Testis (tissue), 3 donors: ENCODE results near the gene MEIKIN. TPM values are rescaled to one million over a fixed set of nuclear protein-coding genes. Genes with fewer than 3 reads are reported as not detected.

Source experiments
- DNase-seq: peaks from one replicate; pipeline ENCODE4 v3.0.0-alpha.2; 2019
- H3K27ac ChIP-seq, 2 donors: fragments of 200-600 bp; sonication (generic); one replicate each; pipeline ENCODE4 v1.5.1; 2019
- H3K27me3 ChIP-seq: fragments of 200-600 bp; sonication (generic); one replicate; pipeline ENCODE4 v1.5.1; 2019
- H3K36me3 ChIP-seq: fragments of 200-600 bp; sonication (generic); one replicate; pipeline ENCODE4 v1.5.1; 2017; ENCODE audit warnings: low read depth; ENCODE audit errors: missing control alignments
- H3K4me1 ChIP-seq: fragments of 200-600 bp; sonication (generic); one replicate; pipeline ENCODE4 v1.5.1; 2019
- H3K4me3 ChIP-seq, 2 donors: fragments of 200-600 bp; sonication (generic); one replicate each; pipeline ENCODE4 v1.5.1; 2017 to 2019
- H3K9me3 ChIP-seq: fragments of 200-600 bp; sonication (generic); one replicate; pipeline ENCODE4 v1.5.1; 2017
- CTCF ChIP-seq, 3 experiments: fragments of 450-650 bp in 2 of 3; fragments of 200-600 bp in 1 of 3; sonication (generic) in 1 of 3; IDR thresholded peaks; one replicate each; pipeline ENCODE4 v1.5.1; 2016 to 2019; ENCODE audit warnings: antibody characterized with exemption in 3 of 3, mild to moderate bottlenecking in 2 of 3, moderate library complexity in 1 of 3
- POLR2A ChIP-seq: fragments of 450-650 bp; IDR thresholded peaks from one replicate; pipeline ENCODE4 v1.6.1; 2017; ENCODE audit warnings: antibody characterized with exemption, mild to moderate bottlenecking, moderate library complexity
- WGBS, 2 donors: methylation state at CpG; one replicate each; pipeline ENCODE4 v1.1.5; 2018; 5-methylcytosine and 5-hydroxymethylcytosine counted together
- intact Hi-C: fragments of 100-400 bp; cut with DNase I; formaldehyde crosslinking; loops from one replicate; pipeline ENCODE4 v1.15.1; 2023; ENCODE audit warnings: low total_unique reads
- polyA plus RNA-seq: library from polyadenylated mRNA; stranded (reverse); fragments of 350-450 nt; fragmentation: Illumina TruSeq; extraction: RNeasy Lipid Tissue Mini Kit (QIAGEN cat#74804); gene quantifications from one replicate; pipeline ENCODE4 v1.2.3, GENCODE V29; 2014; ENCODE audit warnings: low read depth, low replicate concordance; ENCODE audit not compliant: insufficient read depth
- total RNA-seq, 2 donors: library from RNA; depleted of rRNA; stranded (reverse); fragments of >200 nt; gene quantifications; one replicate each; pipeline ENCODE4 v1.2.3, GENCODE V29; 2016

The MEIKIN gene
- total and polyA plus RNA-seq, 3 donors from 2014 or later = 13.6 to 27.0 (median 15.1) TPM

DNA sequence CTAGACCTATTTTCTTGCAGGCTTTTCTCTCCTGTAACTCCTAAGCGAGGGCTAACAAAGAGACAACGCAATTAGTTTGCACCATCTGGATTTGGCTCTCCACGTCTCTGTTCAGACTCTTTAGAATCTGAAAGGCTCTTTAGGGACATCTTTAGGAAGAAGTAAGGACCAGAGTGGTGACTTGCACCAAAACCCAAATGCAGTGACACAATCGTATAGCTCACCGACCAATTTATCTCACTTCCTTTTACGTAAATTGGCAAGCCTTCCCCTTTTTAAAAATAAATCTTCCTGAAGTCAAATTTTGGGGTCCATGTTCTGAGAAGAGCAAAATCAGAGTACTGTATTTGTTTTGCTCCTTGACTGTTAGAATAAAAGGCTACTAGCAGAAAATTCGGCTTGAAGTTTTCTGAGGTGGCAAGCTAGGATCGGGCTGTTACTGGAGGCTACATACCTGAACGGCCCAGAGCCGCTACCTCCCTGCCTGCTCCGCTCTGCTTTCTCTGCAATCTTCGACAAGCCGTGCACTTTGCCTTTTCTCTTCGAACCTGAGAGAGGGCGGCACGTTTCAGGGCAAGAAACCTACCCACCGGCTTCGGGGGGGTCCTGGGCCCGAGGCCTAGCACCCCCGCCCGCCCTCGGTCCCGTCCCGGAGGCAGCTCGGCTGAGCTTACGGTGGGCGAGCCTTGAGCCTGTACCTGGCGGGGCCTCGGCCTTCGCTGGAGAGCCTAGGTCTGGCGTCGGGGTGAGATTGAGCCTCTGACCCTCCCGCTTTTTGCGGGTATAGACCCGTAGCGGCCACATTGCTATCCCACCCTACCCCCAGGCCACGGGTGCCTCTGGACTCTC lies 537 bp downstream of the MEIKIN start:
- no peaks in the 10 kb centered on the region for H3K36me3 ChIP-seq
- DNase-seq = peak; percentile 24
- peak overlapping the region; percentile 34 to 52 for H3K4me3 ChIP-seq
- no peaks in the 10 kb centered on the region for H3K4me1 ChIP-seq
- H3K27me3 ChIP-seq = no peaks in the 10 kb centered on the region
- peak overlapping the region; percentile 24 to 66 for H3K27ac ChIP-seq
- intact Hi-C loops = no loop called here
- whole genome bisulfite sequencing, 2 donors = 55 to 68% methylated on average over 35 to 37 of the region's 37 CpGs
- no peaks in the 10 kb centered on the region for H3K9me3 ChIP-seq
- TF ChIP-seq CTCF (IDR thresholded peaks at IDR 0.05) = no peak
- TF ChIP-seq POLR2A = no peak

DNA sequence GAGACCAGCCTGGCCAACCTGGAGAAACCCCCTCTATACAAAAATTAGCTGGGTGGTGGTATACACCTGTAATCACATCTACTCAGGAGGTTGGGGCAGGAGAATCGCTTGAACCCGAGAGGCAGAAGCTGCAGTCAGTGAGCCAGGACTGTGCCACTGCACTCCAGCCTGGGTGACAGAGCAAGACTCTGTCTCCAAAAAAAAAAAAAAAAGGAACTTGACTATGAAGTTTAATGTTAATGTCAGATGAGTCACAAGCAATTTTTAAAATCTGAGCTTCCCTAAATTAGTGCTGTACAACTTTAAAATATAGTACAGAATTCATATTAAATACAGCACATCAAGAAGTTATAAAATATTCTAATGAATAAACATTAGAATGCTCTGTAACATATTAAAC lies 1.5 kb downstream of the MEIKIN start:
- Histone ChIP-seq H3K36me3 (no peaks in the 10 kb centered on the region), H3K4me1 (no peaks in the 10 kb centered on the region), H3K9me3 (no peaks in the 10 kb centered on the region), H3K27me3 (no peaks in the 10 kb centered on the region), H3K4me3 (no peak overlapping the region), H3K27ac (peak overlapping the region in 1 of 2 donors; percentile 39)
- no peak for TF ChIP-seq POLR2A
- no peak for TF ChIP-seq CTCF (IDR thresholded peaks at IDR 0.05)
- intact Hi-C loops = no loop called here
- 79 to 93% methylated on average over 2 of the region's 2 CpGs for WGBS, 2 donors
- no peak for DNase-seq

DNA sequence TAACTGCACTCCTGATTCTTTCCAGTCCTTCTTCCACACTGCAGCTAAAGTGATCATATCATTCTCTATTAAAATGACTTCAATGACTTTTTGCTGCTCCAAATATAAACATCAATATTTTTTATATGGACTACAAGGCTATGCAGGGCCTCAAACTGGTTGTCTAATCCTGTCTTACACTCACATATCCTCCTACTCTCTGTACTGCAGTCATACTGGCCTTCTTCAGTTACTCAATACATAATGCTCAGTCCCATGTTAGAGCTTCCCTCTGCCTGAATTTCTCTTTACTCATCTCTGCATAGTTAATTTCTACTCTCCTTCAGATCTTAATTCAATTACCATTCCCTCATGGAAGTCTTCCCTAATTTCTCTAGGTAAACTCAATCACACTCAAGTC lies 3.4 kb downstream of the MEIKIN start:
- no peak overlapping the region for H3K27ac ChIP-seq
- H3K4me1 ChIP-seq = no peaks in the 10 kb centered on the region
- H3K27me3 ChIP-seq = no peaks in the 10 kb centered on the region
- no peak for DNase-seq
- no peaks in the 10 kb centered on the region for H3K36me3 ChIP-seq
- no peak overlapping the region for H3K4me3 ChIP-seq
- no peaks in the 10 kb centered on the region for H3K9me3 ChIP-seq
- no peak for TF ChIP-seq CTCF (IDR thresholded peaks at IDR 0.05)
- TF ChIP-seq POLR2A = no peak
- intact Hi-C loops = no loop called here

GRCh38 chr5:131939690-131940345 lies 5.6 kb downstream of the MEIKIN start:
- Histone ChIP-seq H3K27me3 (no peaks in the 10 kb centered on the region), H3K27ac (no peak overlapping the region), H3K4me1 (no peaks in the 10 kb centered on the region), H3K4me3 (no peak overlapping the region), H3K9me3 (no peaks in the 10 kb centered on the region), H3K36me3 (no peaks in the 10 kb centered on the region)
- intact Hi-C loops = no loop called here
- TF ChIP-seq CTCF (IDR thresholded peaks at IDR 0.05) (no peak), POLR2A (no peak)
- no peak for DNase-seq
- WGBS, 2 donors = 69 to 80% methylated on average over 3 of the region's 3 CpGs
